Endothelial cell of umbilical vein (primary cell): ENCODE results near the gene SPDYE4. TPM values are rescaled to one million over a fixed set of nuclear protein-coding genes. Genes with fewer than 3 reads are reported as not detected.

Experiments used
- BruUV-seq: library from RNA; stranded (reverse); fragments of 400-500 nt; replicated peaks from 2 replicates; lab custom pipeline; 2021; lab: Mats Ljungman, UMichigan
- CTCF ChIA-PET: fragments of 300-600, 350-600 bp; sonication (Branson Sonifier 250); formaldehyde crosslinking; loops from one replicate; lab custom pipeline; 2021; ENCODE audit warnings: antibody characterized with exemption, inconsistent platforms; lab: Charles Lee
- POLR2A ChIA-PET: fragments of 300-600, 350-600 bp; sonication (Branson Sonifier 250); formaldehyde crosslinking; loops from one replicate; lab custom pipeline; 2021; ENCODE audit warnings: antibody characterized with exemption, inconsistent platforms; lab: Charles Lee
- DNase-seq: peaks from one replicate; pipeline ENCODE4 v3.0.0-alpha.2; 2011; ENCODE audit warnings: low read depth, low spot score
- FAIRE-seq: peaks from 2 replicates; lab custom pipeline; 2011; peaks lifted over from hg19 to GRCh38; lab: Jason Lieb, UNC
- H2AFZ ChIP-seq: 2 replicates; pipeline ENCODE4 v1.6.0; 2012; ENCODE audit warnings: low read depth, low read length, control low read depth, inconsistent platforms
- H3K27ac ChIP-seq: 2 replicates; pipeline ENCODE4 v1.5.1; 2011; ENCODE audit warnings: low read depth, mild to moderate bottlenecking, control low read depth, low read length, moderate library complexity; ENCODE audit not compliant: insufficient read depth
- H3K27me3 ChIP-seq, 2 experiments: 2 replicates each; pipeline versions ENCODE4 v1.6.0 to v1.6.1; 2011; ENCODE audit warnings: low read length in 2 of 2, mixed read lengths in 1 of 2; ENCODE audit not compliant: control insufficient read depth in 2 of 2, insufficient read depth in 2 of 2
- H3K36me3 ChIP-seq, 2 experiments: 2 replicates in 1 of 2; 3 replicates in 1 of 2; pipeline ENCODE4 v1.5.1; 2011; ENCODE audit warnings: low read length in 2 of 2, mild to moderate bottlenecking in 1 of 2, moderate library complexity in 1 of 2; ENCODE audit not compliant: control insufficient read depth in 2 of 2, insufficient read depth in 2 of 2; ENCODE audit errors: extremely low read depth in 1 of 2
- H3K4me1 ChIP-seq: 3 replicates; pipeline ENCODE4 v1.5.1; 2011; ENCODE audit warnings: mild to moderate bottlenecking, low read length; ENCODE audit not compliant: control insufficient read depth, insufficient read depth; ENCODE audit errors: extremely low read depth
- H3K4me2 ChIP-seq: 2 replicates; pipeline ENCODE4 v1.6.1; 2011; ENCODE audit warnings: low read length, control low read depth, mixed read lengths; ENCODE audit not compliant: insufficient read depth
- H3K4me3 ChIP-seq, 3 experiments: fragments of 200-600 bp in 1 of 3; sonication (generic), shearing (Covaris generic) in 1 of 3; replicated peaks in 1 of 3; 2 replicates each; pipeline ENCODE4 v1.5.1; 2011 to 2016; ENCODE audit warnings: control low read depth in 3 of 3, low read length in 3 of 3, mild to moderate bottlenecking in 2 of 3, inconsistent platforms in 1 of 3, low read depth in 1 of 3, moderate library complexity in 1 of 3; ENCODE audit not compliant: insufficient read depth in 1 of 3
- H3K79me2 ChIP-seq: 2 replicates; pipeline ENCODE4 v1.6.0; 2012; ENCODE audit warnings: low read length, inconsistent platforms; ENCODE audit not compliant: control insufficient read depth, insufficient read depth
- H3K9ac ChIP-seq: replicated peaks from 2 replicates; pipeline ENCODE3; 2011; ENCODE audit warnings: low read length, control low read depth; ENCODE audit not compliant: insufficient read depth; ENCODE audit errors: extremely low read depth
- H3K9me1 ChIP-seq: replicated peaks from 3 replicates; pipeline ENCODE4 v1.6.0; 2011; ENCODE audit warnings: mild to moderate bottlenecking, low read length; ENCODE audit not compliant: control insufficient read depth, insufficient read depth; ENCODE audit errors: extremely low read depth
- H3K9me3 ChIP-seq: replicated peaks from 2 replicates; pipeline ENCODE4 v1.5.1; 2012; ENCODE audit warnings: low read length, inconsistent platforms; ENCODE audit not compliant: control insufficient read depth, insufficient read depth
- H4K20me1 ChIP-seq: replicated peaks from 2 replicates; pipeline ENCODE3; 2011; ENCODE audit warnings: mild to moderate bottlenecking, low read length; ENCODE audit not compliant: control insufficient read depth, insufficient read depth; ENCODE audit errors: extremely low read depth
- EZH2 ChIP-seq: IDR thresholded peaks from 2 replicates; pipeline ENCODE4 v1.6.1; 2012; ENCODE audit warnings: borderline replicate concordance, low read depth, mild to moderate bottlenecking, moderate library complexity, low read length, inconsistent platforms; ENCODE audit not compliant: severe bottlenecking
- FOS ChIP-seq: IDR thresholded peaks from 2 replicates; pipeline ENCODE4 v1.6.1; 2011; ENCODE audit warnings: mild to moderate bottlenecking, low read length, moderate library complexity, borderline replicate concordance; ENCODE audit not compliant: insufficient read depth
- GATA2 ChIP-seq: IDR thresholded peaks from 2 replicates; pipeline ENCODE4 v1.7.0; 2011; ENCODE audit warnings: low read depth, mild to moderate bottlenecking, moderate library complexity, mixed read lengths, low read length; ENCODE audit not compliant: insufficient read length, insufficient read depth
- JUN ChIP-seq: IDR thresholded peaks from 2 replicates; pipeline ENCODE4 v1.6.1; 2011; ENCODE audit warnings: borderline replicate concordance, low read depth; ENCODE audit not compliant: insufficient read length, insufficient read depth
- POLR2A ChIP-seq: IDR thresholded peaks from 2 replicates; pipeline ENCODE4 v1.6.1; 2012; ENCODE audit warnings: low read depth, mild to moderate bottlenecking, control low read depth, low read length
- POLR2AphosphoS5 ChIP-seq: IDR thresholded peaks from 2 replicates; pipeline ENCODE4 v1.6.1; 2012; ENCODE audit warnings: low read depth, mild to moderate bottlenecking, control low read depth, low read length, moderate library complexity; ENCODE audit not compliant: insufficient read depth
- dilution Hi-C: fragments of 300-500 bp; cut with MboI; formaldehyde crosslinking; loops from one replicate; pipeline ENCODE4 v1.15.0; 2019; ENCODE audit warnings: low sequenced_read_pairs; ENCODE audit not compliant: extremely low pct_ligation_motif_present
- intact Hi-C: fragments of 100-400 bp; cut with micrococcal nuclease; formaldehyde crosslinking; loops from one replicate; pipeline ENCODE4 v1.10.0; 2022
- polyA plus RNA-seq, 4 experiments: library from polyadenylated mRNA; depleted of rRNA in 3 of 4; stranded (reverse) in 3 of 4; unstranded in 1 of 4; fragments of >200 nt; gene quantifications; 2 replicates each; pipeline versions ENCODE4 v1.2.1 to v1.2.3, GENCODE V29; 2011 to 2012; ENCODE audit warnings: missing spikeins in 1 of 4
- total RNA-seq: library from RNA; stranded (reverse); gene quantifications from 2 replicates; pipeline ENCODE4 v1.2.3, GENCODE V29; 2021
- TF ChIP-seq, protein P1 (sequence below), 2 donors: IDR thresholded peaks; 1 replicate in 1 of 2; 2 replicates in 1 of 2; pipeline ENCODE4 v1.5.1; 2011; ENCODE audit warnings: low read length in 2 of 2, mild to moderate bottlenecking in 2 of 2, moderate library complexity in 2 of 2, control low read depth in 1 of 2, inconsistent platforms in 1 of 2, low read depth in 1 of 2; ENCODE audit not compliant: insufficient read depth in 1 of 2; ENCODE audit errors: extremely low read depth in 1 of 2
- TF ChIP-seq, protein P2 (sequence below): IDR thresholded peaks from 2 replicates; pipeline ENCODE4 v1.6.1; 2011; ENCODE audit not compliant: insufficient read depth, insufficient read length

Gene SPDYE4
- total and polyA plus RNA-seq, 2 donors (not counting 3 experiments of a cell fraction or from before 2014, with no cell fraction given) = not detected

DNA sequence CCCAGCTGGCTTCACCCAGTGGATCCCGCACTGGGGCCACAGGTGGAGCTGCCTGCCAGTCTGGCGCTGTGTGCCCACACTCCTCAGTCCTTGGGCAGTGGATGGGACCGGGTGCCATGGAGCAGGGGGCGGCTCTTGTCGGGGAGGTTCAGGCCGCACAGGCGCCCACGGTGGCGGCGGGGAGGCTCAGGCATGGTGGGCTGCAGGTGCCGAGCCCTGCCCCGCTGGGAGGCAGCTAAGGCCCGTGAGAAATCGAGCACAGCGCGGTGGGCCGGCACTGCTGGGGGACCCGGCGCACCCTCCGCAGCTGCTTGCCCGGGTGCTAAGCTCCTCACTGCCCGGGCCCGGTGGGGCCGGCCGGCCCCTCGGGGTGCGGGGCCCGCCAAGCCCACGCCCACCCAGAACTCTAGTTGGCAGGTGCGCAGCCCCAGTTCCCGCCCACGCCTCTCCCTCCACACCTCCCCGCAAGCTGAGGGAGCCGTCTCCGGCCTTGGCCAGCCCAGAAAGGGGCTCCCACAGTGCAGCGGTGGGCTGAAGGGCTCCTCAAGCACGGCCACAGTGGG lies 40.3 kb downstream of the SPDYE4 start:
- Histone ChIP-seq H3K4me3 (no peak overlapping the region), H3K79me2 (no peaks in the 10 kb centered on the region), H3K9me3 (no peaks in the 10 kb centered on the region), H3K4me2 (no peak overlapping the region), H3K9ac (no peak overlapping the region), H3K27me3 (no peaks in the 10 kb centered on the region), H3K27ac (no peak overlapping the region), H3K36me3 (no peaks in the 10 kb centered on the region), H2AFZ (no peak overlapping the region), H3K9me1 (no peaks in the 10 kb centered on the region), H4K20me1 (no peaks in the 10 kb centered on the region), H3K4me1 (no peaks in the 10 kb centered on the region)
- DNase-seq = no peak
- TF ChIP-seq, protein P1, sequence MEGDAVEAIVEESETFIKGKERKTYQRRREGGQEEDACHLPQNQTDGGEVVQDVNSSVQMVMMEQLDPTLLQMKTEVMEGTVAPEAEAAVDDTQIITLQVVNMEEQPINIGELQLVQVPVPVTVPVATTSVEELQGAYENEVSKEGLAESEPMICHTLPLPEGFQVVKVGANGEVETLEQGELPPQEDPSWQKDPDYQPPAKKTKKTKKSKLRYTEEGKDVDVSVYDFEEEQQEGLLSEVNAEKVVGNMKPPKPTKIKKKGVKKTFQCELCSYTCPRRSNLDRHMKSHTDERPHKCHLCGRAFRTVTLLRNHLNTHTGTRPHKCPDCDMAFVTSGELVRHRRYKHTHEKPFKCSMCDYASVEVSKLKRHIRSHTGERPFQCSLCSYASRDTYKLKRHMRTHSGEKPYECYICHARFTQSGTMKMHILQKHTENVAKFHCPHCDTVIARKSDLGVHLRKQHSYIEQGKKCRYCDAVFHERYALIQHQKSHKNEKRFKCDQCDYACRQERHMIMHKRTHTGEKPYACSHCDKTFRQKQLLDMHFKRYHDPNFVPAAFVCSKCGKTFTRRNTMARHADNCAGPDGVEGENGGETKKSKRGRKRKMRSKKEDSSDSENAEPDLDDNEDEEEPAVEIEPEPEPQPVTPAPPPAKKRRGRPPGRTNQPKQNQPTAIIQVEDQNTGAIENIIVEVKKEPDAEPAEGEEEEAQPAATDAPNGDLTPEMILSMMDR (IDR thresholded peaks at IDR 0.05; ENCODE audit: extremely low read depth in 1 of 2, insufficient read depth in 1 of 2, low read depth in 1 of 2, low read length in 2 of 2) = no peak
- no peak for TF ChIP-seq POLR2AphosphoS5
- TF ChIP-seq FOS = no peak
- no peak for TF ChIP-seq POLR2A
- ChIA-PET CTCF (interaction anchor here (0.8 to 1.4 kb wide), 3 partner anchors 20 to 37 kb away, joined by 3 to 5 read pairs (median 4); no protein-coding TSS in a partner anchor), POLR2A (no interaction called here)
- intact Hi-C loops (no loop called here), dilution Hi-C loops (no loop called here)
- no peak for FAIRE-seq
- no TSS peak for BruUV-seq

DNA sequence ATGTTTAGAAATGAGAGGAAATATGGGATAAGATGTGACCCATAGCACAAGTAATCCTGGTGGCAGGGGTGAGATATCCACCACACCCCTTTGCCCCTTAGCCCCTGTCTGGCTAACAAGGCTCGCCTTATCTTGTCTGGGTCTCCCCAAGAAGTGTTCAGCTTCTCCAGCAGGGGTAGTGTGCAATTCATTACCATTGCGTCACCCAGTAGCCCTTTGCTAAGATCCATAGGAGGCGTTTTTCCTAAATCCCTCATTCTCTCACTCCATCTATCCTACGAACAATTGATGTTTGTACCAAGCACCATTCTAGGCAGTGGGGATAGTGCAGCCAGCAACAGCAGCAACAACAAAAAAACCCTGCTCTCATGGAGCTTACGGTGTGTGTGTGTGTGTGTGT lies 44.5 kb downstream of the SPDYE4 start:
- Histone ChIP-seq H3K4me2 (no peak overlapping the region), H2AFZ (no peak overlapping the region), H3K9me3 (no peaks in the 10 kb centered on the region), H3K36me3 (no peaks in the 10 kb centered on the region), H3K9ac (no peak overlapping the region), H3K4me3 (no peak overlapping the region), H3K9me1 (no peaks in the 10 kb centered on the region), H3K27ac (no peak overlapping the region), H3K27me3 (no peaks in the 10 kb centered on the region), H3K79me2 (no peaks in the 10 kb centered on the region), H4K20me1 (no peaks in the 10 kb centered on the region), H3K4me1 (no peaks in the 10 kb centered on the region)
- no TSS peak for BruUV-seq
- ChIA-PET POLR2A (no interaction called here), CTCF (no interaction called here)
- intact Hi-C loops (no loop called here), dilution Hi-C loops (no loop called here)
- FAIRE-seq = no peak
- no peak for DNase-seq
- TF ChIP-seq POLR2A (no peak), POLR2AphosphoS5 (no peak), EZH2 (no peak), GATA2 (no peak), JUN (no peak)
- TF ChIP-seq, protein P2, sequence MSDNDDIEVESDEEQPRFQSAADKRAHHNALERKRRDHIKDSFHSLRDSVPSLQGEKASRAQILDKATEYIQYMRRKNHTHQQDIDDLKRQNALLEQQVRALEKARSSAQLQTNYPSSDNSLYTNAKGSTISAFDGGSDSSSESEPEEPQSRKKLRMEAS = no peak
- TF ChIP-seq, protein P1 (IDR thresholded peaks at IDR 0.05; ENCODE audit: extremely low read depth in 1 of 2, insufficient read depth in 1 of 2, low read depth in 1 of 2, low read length in 2 of 2) = no peak
